Stimulated activated CD8-positive, alpha-beta memory T cell treated with anti-CD3 and anti-CD28 coated beads, Interleukin-4, amount 100 ng/mL, for 48 hours (primary cell): Measurements from ENCODE around the gene F2RL2.
A peak's percentile ranks its signal among the peaks of the same experiment; 100 is the strongest.

Experiments
- DNase-seq: peaks from one replicate; pipeline ENCODE4 v3.0.0-alpha.2; 2020

F2RL2 gene

GRCh38 chr5:76582230-76583162 is 40.7 kb downstream of the F2RL2 start:
- DNase-seq = peak; percentile 37

GRCh38 chr5:76580981-76581380 is 42.2 kb downstream of the F2RL2 start:
- DNase-seq = no peak

DNA sequence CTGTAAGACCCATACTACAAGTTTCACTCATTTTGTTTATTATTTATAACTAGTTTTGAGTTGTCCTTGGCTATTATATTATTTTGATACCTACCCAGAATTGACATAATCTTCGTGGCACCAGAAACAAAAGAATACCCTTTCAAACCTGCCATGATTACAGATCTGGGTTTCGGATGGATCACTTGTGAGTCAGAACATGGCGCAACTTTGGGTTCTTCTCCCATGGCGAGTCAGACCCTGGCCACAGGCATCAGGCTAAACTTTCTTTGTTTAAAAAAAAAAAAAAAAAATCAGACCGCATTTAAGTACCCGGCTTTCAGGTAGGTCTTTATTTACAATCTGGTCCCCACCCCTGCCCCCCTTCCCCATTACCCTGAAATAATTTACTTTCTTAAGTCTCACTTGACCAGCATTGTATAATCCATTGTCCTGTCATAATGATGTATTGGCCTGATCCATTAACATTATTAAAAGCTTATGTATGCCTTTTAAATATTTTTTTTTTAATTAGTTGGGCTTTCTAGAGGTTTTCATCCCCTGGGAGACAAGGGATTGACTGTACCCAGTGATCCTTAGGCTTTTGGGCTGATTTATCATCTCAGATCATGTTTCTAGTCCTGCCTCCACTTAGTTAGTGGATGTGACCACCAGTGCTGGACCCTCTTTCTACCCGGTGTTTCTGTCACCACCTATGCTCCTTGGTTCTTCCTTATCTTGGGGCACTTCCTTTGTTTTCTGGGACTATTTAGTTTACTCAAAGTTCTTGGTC is 43.9 kb downstream of the F2RL2 start:
- peak; percentile 39 for DNase-seq

GRCh38 chr5:76576996-76577395 is 46.2 kb downstream of the F2RL2 start:
- DNase-seq = no peak

DNA sequence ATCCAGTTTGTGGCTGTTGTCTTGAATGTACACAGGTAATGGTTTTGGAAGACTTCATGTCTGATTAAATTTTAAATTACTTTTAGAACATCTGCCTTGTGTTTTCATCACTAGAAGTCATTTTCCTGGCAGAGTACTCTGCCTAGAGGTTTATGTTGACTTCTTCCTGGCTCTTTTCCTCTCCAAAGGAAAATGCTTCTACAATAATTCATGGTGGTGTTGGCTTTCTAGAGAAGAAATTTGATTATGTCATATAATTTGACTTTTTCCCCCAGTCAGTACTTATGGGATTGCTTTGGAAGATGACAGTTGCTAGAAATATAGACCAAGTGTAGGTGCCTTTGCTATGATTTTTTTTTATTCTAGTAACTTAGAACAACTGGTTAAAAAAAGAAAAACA is 46.8 kb downstream of the F2RL2 start:
- DNase-seq = no peak

- no peak for DNase-seq
Measured at GRCh38 chr5:76571559-76571958, 51.6 kb downstream of the F2RL2 start.

DNA sequence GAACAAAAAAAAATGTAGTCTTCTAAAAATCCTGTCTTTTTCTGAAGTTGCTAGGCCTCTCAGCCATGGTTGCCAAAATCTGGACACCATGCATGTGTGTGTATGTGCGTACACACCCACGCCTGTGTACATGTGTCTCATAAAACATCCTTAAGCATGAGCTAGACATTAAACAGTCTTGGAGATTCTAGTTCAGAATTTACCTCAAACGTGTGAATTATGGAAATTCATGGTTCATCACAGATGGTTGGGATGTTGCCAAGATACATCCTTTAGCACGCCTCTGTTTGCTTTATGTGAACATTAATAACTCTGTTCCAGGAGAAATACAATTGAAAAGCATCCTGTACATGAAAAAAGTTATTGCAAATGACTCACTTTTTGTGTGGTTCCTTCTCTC is 53.0 kb downstream of the F2RL2 start:
- no peak for DNase-seq
